Neural cell (in vitro differentiated cells): ENCODE measurements around the gene NELL1.

ENCODE experiments used
- CTCF ChIP-seq: fragments of 450-650 bp; IDR thresholded peaks from 2 replicates; pipeline ENCODE4 v1.5.1; 2014; ENCODE audit warnings: antibody characterized with exemption, mild to moderate bottlenecking, moderate library complexity; ENCODE audit not compliant: poor library complexity, severe bottlenecking
- EP300 ChIP-seq: fragments of 450-650 bp; conservative IDR thresholded peaks from 2 replicates; pipeline ENCODE4 v1.6.1; 2014; ENCODE audit warnings: antibody characterized with exemption, mild to moderate bottlenecking, moderate library complexity; ENCODE audit not compliant: poor library complexity, severe bottlenecking
- POLR2AphosphoS5 ChIP-seq: IDR thresholded peaks from 2 replicates; pipeline ENCODE4 v1.6.1; 2012
- REST ChIP-seq: IDR thresholded peaks from 2 replicates; pipeline ENCODE4 v1.6.1; 2012; ENCODE audit warnings: borderline replicate concordance
- SMC3 ChIP-seq: fragments of 450-650 bp; conservative IDR thresholded peaks from 2 replicates; pipeline ENCODE4 v1.6.1; 2014; ENCODE audit warnings: antibody characterized with exemption, mild to moderate bottlenecking, moderate library complexity; ENCODE audit not compliant: poor library complexity
- TAF1 ChIP-seq: IDR thresholded peaks from 2 replicates; pipeline ENCODE4 v1.6.1; 2012; ENCODE audit warnings: low read depth

GRCh38 chr11:21474529-21474928, 805.1 kb downstream of the NELL1 start:
- TF ChIP-seq TAF1 = no peak
- no peak for TF ChIP-seq POLR2AphosphoS5
- no peak for TF ChIP-seq CTCF
- no peak for TF ChIP-seq EP300
- TF ChIP-seq REST = no peak
- no peak for TF ChIP-seq SMC3
